H1 (cell line): ENCODE data around the gene METTL2A. TPM values are rescaled to one million over a fixed set of nuclear protein-coding genes. Genes with fewer than 3 reads are reported as not detected.
"Not testable (repeated sequence)": the region's sequence is repeated elsewhere in the genome, so short reads cannot be mapped to it uniquely, and the experiment has no call there.

ENCODE experiments used
- CTCF ChIA-PET: fragments of 300-600 bp; sonication (Branson Sonifier 250); formaldehyde crosslinking; loops from one replicate; lab custom pipeline; 2021; ENCODE audit not compliant: partially characterized antibody; lab: Charles Lee
- POLR2A ChIA-PET: fragments of 300-600 bp; sonication (Branson Sonifier 250); formaldehyde crosslinking; loops from one replicate; lab custom pipeline; 2021; ENCODE audit warnings: inconsistent platforms; ENCODE audit not compliant: partially characterized antibody; lab: Charles Lee
- DNase-seq, 2 experiments: peaks; one replicate each; pipeline versions ENCODE4 v3.0.0 to v3.0.0-alpha.2; 2010 to 2022; ENCODE audit warnings: low spot score in 2 of 2, low read depth in 1 of 2, mixed read lengths in 1 of 2
- FAIRE-seq: peaks from 2 replicates; lab custom pipeline; 2011; peaks lifted over from hg19 to GRCh38; lab: Jason Lieb, UNC
- H2AFZ ChIP-seq: 2 replicates; pipeline ENCODE4 v1.8.1; 2012; ENCODE audit warnings: low read length, inconsistent platforms
- H2AK5ac ChIP-seq: 2 replicates; pipeline ENCODE4 v1.6.1; 2013; ENCODE audit warnings: low read depth, low read length
- H2BK120ac ChIP-seq: replicated peaks from 2 replicates; pipeline ENCODE3; 2013; ENCODE audit warnings: low read depth, low read length, inconsistent platforms
- H2BK12ac ChIP-seq: 2 replicates; pipeline ENCODE4 v1.6.1; 2013; ENCODE audit warnings: low read depth, low read length
- H2BK15ac ChIP-seq: 2 replicates; pipeline ENCODE4 v1.6.1; 2013; ENCODE audit warnings: low read length
- H2BK20ac ChIP-seq: 2 replicates; pipeline ENCODE4 v1.6.1; 2013; ENCODE audit warnings: low read length
- H2BK5ac ChIP-seq: 2 replicates; pipeline ENCODE4 v1.6.1; 2013; ENCODE audit warnings: low read depth, low read length
- H3K14ac ChIP-seq: 2 replicates; pipeline ENCODE4 v1.6.1; 2013; ENCODE audit warnings: inconsistent platforms; ENCODE audit not compliant: insufficient read length
- H3K18ac ChIP-seq: 2 replicates; pipeline ENCODE4 v1.6.1; 2013; ENCODE audit warnings: low read length; ENCODE audit errors: extremely low read depth
- H3K23ac ChIP-seq: 2 replicates; pipeline ENCODE4 v1.6.1; 2013; ENCODE audit warnings: inconsistent platforms; ENCODE audit not compliant: insufficient read length
- H3K23me2 ChIP-seq: 2 replicates; pipeline ENCODE4 v1.6.1; 2013; ENCODE audit warnings: low read depth, low read length
- H3K27ac ChIP-seq: 2 replicates; pipeline ENCODE4 v1.6.1; 2011; ENCODE audit warnings: low read depth, low read length, inconsistent platforms
- H3K27me3 ChIP-seq, 4 experiments: replicated peaks in 1 of 4; 1 replicate in 1 of 4; 2 replicates in 3 of 4; pipeline versions ENCODE4 v1.6.1 to v1.8.1; 2011 to 2013; ENCODE audit warnings: low read length in 3 of 4, mild to moderate bottlenecking in 3 of 4, inconsistent platforms in 2 of 4, mixed read lengths in 2 of 4, moderate library complexity in 1 of 4; ENCODE audit not compliant: control insufficient read depth in 3 of 4, insufficient read depth in 3 of 4; ENCODE audit errors: extremely low read depth in 1 of 4
- H3K36me3 ChIP-seq, 4 experiments: 2 replicates each; pipeline versions ENCODE4 v1.6.1 to v1.8.1; 2011 to 2013; ENCODE audit warnings: mild to moderate bottlenecking in 4 of 4, low read length in 3 of 4, moderate library complexity in 2 of 4, control low read depth in 1 of 4, inconsistent platforms in 1 of 4; ENCODE audit not compliant: insufficient read depth in 4 of 4, control insufficient read depth in 2 of 4
- H3K4ac ChIP-seq: replicated peaks from 2 replicates; pipeline ENCODE3; 2013; ENCODE audit warnings: low read length, low read depth, mixed read lengths, inconsistent platforms; ENCODE audit not compliant: insufficient read length
- H3K4me1 ChIP-seq, 4 experiments: replicated peaks in 1 of 4; 1 replicate in 1 of 4; 2 replicates in 3 of 4; pipeline versions ENCODE4 v1.6.1 to v1.8.1; 2011 to 2013; ENCODE audit warnings: low read length in 3 of 4, inconsistent platforms in 2 of 4, mixed read lengths in 1 of 4; ENCODE audit not compliant: insufficient read depth in 4 of 4, control insufficient read depth in 3 of 4
- H3K4me2 ChIP-seq, 2 experiments: 2 replicates each; pipeline versions ENCODE4 v1.6.1 to v1.8.1; 2011 to 2013; ENCODE audit warnings: low read depth in 2 of 2, low read length in 2 of 2, control low read depth in 1 of 2, inconsistent platforms in 1 of 2, mild to moderate bottlenecking in 1 of 2; ENCODE audit not compliant: insufficient read depth in 1 of 2
- H3K4me3 ChIP-seq, 4 experiments: fragments of 200-600, 300-600 bp in 1 of 4; sonication (generic), shearing (Covaris generic), sonication (Bioruptor Twin) in 1 of 4; 2 replicates each; pipeline versions ENCODE4 v1.5.1 to v1.8.1; 2011 to 2016; ENCODE audit warnings: low read length in 4 of 4, low read depth in 3 of 4, control low read depth in 2 of 4, inconsistent platforms in 2 of 4, mild to moderate bottlenecking in 2 of 4, mixed read lengths in 1 of 4, moderate library complexity in 1 of 4; ENCODE audit not compliant: insufficient read depth in 2 of 4; ENCODE audit errors: extremely low read depth in 1 of 4
- H3K56ac ChIP-seq: replicated peaks from 2 replicates; pipeline ENCODE3; 2013; ENCODE audit warnings: low read depth, mild to moderate bottlenecking, mixed read lengths, low read length, inconsistent platforms; ENCODE audit not compliant: insufficient read length
- H3K79me1 ChIP-seq: 2 replicates; pipeline ENCODE4 v1.6.1; 2013; ENCODE audit warnings: low read depth, low read length, control low read depth
- H3K79me2 ChIP-seq, 2 experiments: 2 replicates each; pipeline versions ENCODE4 v1.6.1 to v1.8.1; 2012 to 2013; ENCODE audit warnings: low read length in 2 of 2, mild to moderate bottlenecking in 2 of 2, inconsistent platforms in 1 of 2; ENCODE audit not compliant: insufficient read depth in 2 of 2, control insufficient read depth in 1 of 2
- H3K9ac ChIP-seq, 4 experiments: replicated peaks in 1 of 4; 1 replicate in 1 of 4; 2 replicates in 3 of 4; pipeline versions ENCODE4 v1.6.1 to v1.8.1; 2011 to 2013; ENCODE audit warnings: low read depth in 3 of 4, low read length in 3 of 4, control low read depth in 2 of 4, mild to moderate bottlenecking in 2 of 4, moderate library complexity in 2 of 4, inconsistent platforms in 1 of 4; ENCODE audit errors: extremely low read depth in 1 of 4
- H3K9me3 ChIP-seq, 2 experiments: 2 replicates each; pipeline versions ENCODE4 v1.6.1 to v1.8.1; 2012 to 2013; ENCODE audit warnings: mild to moderate bottlenecking in 2 of 2, moderate library complexity in 2 of 2, control low read depth in 1 of 2, inconsistent platforms in 1 of 2, low read depth in 1 of 2, low read length in 1 of 2, mixed read lengths in 1 of 2; ENCODE audit not compliant: insufficient read depth in 2 of 2
- H4K20me1 ChIP-seq, 2 experiments: replicated peaks in 1 of 2; 2 replicates each; pipeline versions ENCODE3 to v1.8.1; 2011 to 2013; ENCODE audit warnings: inconsistent platforms in 2 of 2, low read length in 2 of 2, mild to moderate bottlenecking in 1 of 2; ENCODE audit not compliant: insufficient read depth in 2 of 2, control insufficient read depth in 1 of 2
- H4K5ac ChIP-seq: 2 replicates; pipeline ENCODE4 v1.6.1; 2013; ENCODE audit warnings: low read length, low read depth, mixed read lengths, inconsistent platforms; ENCODE audit not compliant: insufficient read length
- H4K8ac ChIP-seq: 2 replicates; pipeline ENCODE4 v1.8.0; 2013; ENCODE audit warnings: mild to moderate bottlenecking, moderate library complexity, low read length, inconsistent platforms; ENCODE audit not compliant: insufficient read depth; ENCODE audit errors: extremely low read depth
- H4K91ac ChIP-seq: replicated peaks from 2 replicates; pipeline ENCODE3; 2013; ENCODE audit warnings: low read length, mixed read lengths, inconsistent platforms; ENCODE audit not compliant: insufficient read length
- KDM4A ChIP-seq: IDR thresholded peaks from one replicate; pipeline ENCODE4 v1.7.1; 2012; ENCODE audit warnings: low read depth, mild to moderate bottlenecking, moderate library complexity, low read length, inconsistent platforms; ENCODE audit not compliant: severe bottlenecking
- PHF8 ChIP-seq: fragments of 200-600 bp; sonication (generic); conservative IDR thresholded peaks from 2 replicates; pipeline ENCODE4 v1.7.1; 2012; ENCODE audit warnings: low read depth, mild to moderate bottlenecking, inconsistent platforms, low read length, moderate library complexity
- POLR2A ChIP-seq, 2 experiments: IDR thresholded peaks; 1 replicate in 1 of 2; 2 replicates in 1 of 2; pipeline ENCODE4 v1.6.1; 2011; ENCODE audit warnings: low read depth in 2 of 2, low read length in 2 of 2, mild to moderate bottlenecking in 2 of 2; ENCODE audit errors: control extremely low read depth in 1 of 2
- WGBS, 2 experiments: shearing (Covaris generic) in 1 of 2; methylation state at CpG; one replicate each; pipeline versions ENCODE4 v1.1.6 to v1.1.7; 2013 to 2015; ENCODE audit warnings: low lambda C conversion rate in 2 of 2, mixed read lengths in 2 of 2, inconsistent platforms in 1 of 2, low coverage in 1 of 2, missing lambda C conversion rate in 1 of 2; ENCODE audit not compliant: insufficient replicate concordance in 2 of 2, insufficient coverage in 1 of 2, insufficient read length in 1 of 2; ENCODE audit errors: extremely low coverage in 1 of 2, missing lambda C conversion rate in 1 of 2; 5-methylcytosine and 5-hydroxymethylcytosine counted together
- polyA plus RNA-seq, 7 experiments: library from polyadenylated mRNA; depleted of rRNA in 3 of 7; stranded (reverse) in 5 of 7; unstranded in 2 of 7; fragments of >200 nt in 5 of 7; fragments of 200-250 nt in 2 of 7; gene quantifications; 1 replicate in 5 of 7; 2 replicates in 1 of 7; 4 replicates in 1 of 7; pipeline versions ENCODE4 v1.2.1 to v1.2.3, GENCODE V29; 2011 to 2013; ENCODE audit warnings: missing spikeins in 2 of 7, mixed read lengths in 2 of 7
- total RNA-seq: library from RNA; stranded (reverse); fragmentation: NEBNext Ultra II Directional; extraction: Animal tissue kit (Norgen Biotek cat#: 25700); gene quantifications from 2 replicates; pipeline ENCODE4 v1.2.1, GENCODE V29; 2021

Gene METTL2A
- total and polyA plus RNA-seq, 2 of the 8 experiments (the other 6 are each of a cell fraction or from before 2014, with no cell fraction given) = 16.2 to 40.5 TPM

- H2BK15ac ChIP-seq, H3K23me2 ChIP-seq, H3K4me1 ChIP-seq, H2AK5ac ChIP-seq, H2BK5ac ChIP-seq, CTCF ChIA-PET, H3K79me1 ChIP-seq, H3K23ac ChIP-seq, H2BK12ac ChIP-seq, H2AFZ ChIP-seq, H4K20me1 ChIP-seq, H3K18ac ChIP-seq, H2BK20ac ChIP-seq, H3K9me3 ChIP-seq, H2BK120ac ChIP-seq, H3K56ac ChIP-seq, H3K14ac ChIP-seq, H4K5ac ChIP-seq, H3K27me3 ChIP-seq, H3K27ac ChIP-seq, FAIRE-seq, H3K4ac ChIP-seq, H3K36me3 ChIP-seq, H4K91ac ChIP-seq: not testable (repeated sequence)
- peak overlapping the region; percentile 40 to 93 (median 78); a peak in 5 of 7 replicates for H3K9ac ChIP-seq
- H3K4me2 ChIP-seq = peak overlapping the region; percentile 68 to 77; a peak in 2 of 4 replicates
- 3% methylated on average over 6 of the region's 84 CpGs; no CpG with 5 or more reads in 1 of the 2 experiments for WGBS, 2 experiments
- H4K8ac ChIP-seq = peak overlapping the region; percentile 93; the same call in 1 of the 2 replicates
- peak; percentile 5 for TF ChIP-seq KDM4A
- 0 out of 2 replicates have a peak, but pooled peaks have one; percentile 16 for TF ChIP-seq PHF8
- 0 out of 3 replicates have a peak, but pooled peaks of 1 of the 2 experiments have one; percentile 12 for TF ChIP-seq POLR2A (IDR thresholded peaks at IDR 0.05; ENCODE audit: control extremely low read depth in 1 of 2, low read depth in 2 of 2, low read length in 2 of 2)
- DNase-seq = peak in 1 of 2 experiments; percentile 77
- POLR2A ChIA-PET = interaction anchor here (0.6 kb wide), 1 partner anchor 1969 kb away, joined by 3 read pairs; no protein-coding TSS in a partner anchor
- H3K79me2 ChIP-seq = peaks cover 0 to 50% of the 10 kb centered on the region in 2 experiments; a peak in 2 of 4 replicates
- peak overlapping the region; percentile 63 to 84 (median 73) for H3K4me3 ChIP-seq
These were observed 55.4 kb downstream of the METTL2A start for GRCh38 chr17:62478880-62479638.
